MCF 10A (cell line): ENCODE measurements around the gene PRR5. TPM values are rescaled to one million over a fixed set of nuclear protein-coding genes. Genes with fewer than 3 reads are reported as not detected.

Experiments
- BruUV-seq: library from RNA; stranded (reverse); fragments of 400-500 nt; replicated peaks from 2 replicates; lab custom pipeline; 2021; lab: Mats Ljungman, UMichigan
- CTCF ChIA-PET: fragments of 300-600 bp; sonication (Branson Sonifier 250); formaldehyde crosslinking; extraction: SDS; loops from one replicate; lab custom pipeline; 2021; ENCODE audit warnings: antibody characterized with exemption, inconsistent platforms; lab: Yijun Ruan, JAX
- POLR2A ChIA-PET: fragments of 300-600, 350-650 bp; sonication (Branson Sonifier 250); formaldehyde crosslinking; extraction: SDS; loops from one replicate; lab custom pipeline; 2020; ENCODE audit warnings: antibody characterized with exemption, inconsistent platforms; lab: Yijun Ruan, JAX
- DNase-seq: peaks from one replicate; pipeline ENCODE4 v3.0.0-alpha.2; 2018; ENCODE audit not compliant: unreplicated experiment
- H3K27ac Mint-ChIP-seq: one replicate; pipeline ENCODE4 v1.8.0; 2022; ENCODE audit warnings: mild to moderate bottlenecking, low read depth, mixed read lengths; ENCODE audit not compliant: unreplicated experiment
- H3K27me3 Mint-ChIP-seq: one replicate; pipeline ENCODE4 v1.8.0; 2022; ENCODE audit warnings: mixed read lengths; ENCODE audit not compliant: insufficient read depth, unreplicated experiment
- H3K36me3 Mint-ChIP-seq: one replicate; pipeline ENCODE4 v1.8.0; 2022; ENCODE audit warnings: mild to moderate bottlenecking, moderate library complexity, mixed read lengths; ENCODE audit not compliant: insufficient read depth, unreplicated experiment
- H3K4me1 Mint-ChIP-seq: one replicate; pipeline ENCODE4 v1.8.0; 2022; ENCODE audit warnings: mixed read lengths; ENCODE audit not compliant: insufficient read depth, unreplicated experiment
- H3K4me3 Mint-ChIP-seq: one replicate; pipeline ENCODE4 v1.8.0; 2022; ENCODE audit warnings: mild to moderate bottlenecking, moderate library complexity, mixed read lengths; ENCODE audit not compliant: unreplicated experiment
- H3K9me3 Mint-ChIP-seq: one replicate; pipeline ENCODE4 v1.8.0; 2022; ENCODE audit warnings: mixed read lengths; ENCODE audit not compliant: unreplicated experiment
- CTCF ChIP-seq: fragments of 200-600 bp; IDR thresholded peaks from one replicate; pipeline ENCODE4 v1.8.0; 2022; ENCODE audit warnings: antibody characterized with exemption, mild to moderate bottlenecking; ENCODE audit not compliant: unreplicated experiment
- intact Hi-C: fragments of 100-400 bp; cut with micrococcal nuclease; formaldehyde crosslinking; loops from 2 replicates; pipeline ENCODE4 v1.14.1; 2022
- total RNA-seq: library from RNA; stranded (reverse); gene quantifications from 2 replicates; pipeline ENCODE4 v1.2.3, GENCODE V29; 2022

The PRR5 gene
- total RNA-seq, 1 experiment from 2014 or later, result 11.0 TPM

GRCh38 chr22:44773082-44773481 is 71.1 kb downstream of the PRR5 start:
- H3K4me1 Mint-ChIP-seq, result no peaks in the 10 kb centered on the region
- ChIA-PET CTCF (interaction anchor here (0.6 to 1.1 kb wide), 3 partner anchors 11 to 34 kb away, joined by 3 to 4 read pairs (median 4); no protein-coding TSS in a partner anchor), POLR2A (interaction anchor here (1.1 kb wide), 1 partner anchor 13 kb away, joined by 3 read pairs; no protein-coding TSS in a partner anchor)
- H3K27me3 Mint-ChIP-seq, result no peaks in the 10 kb centered on the region
- intact Hi-C loops, result no loop called here
- H3K9me3 Mint-ChIP-seq, result no peaks in the 10 kb centered on the region
- H3K36me3 Mint-ChIP-seq, result no peaks in the 10 kb centered on the region
- no peak for TF ChIP-seq CTCF
- BruUV-seq, result no TSS peak
- no peak overlapping the region for H3K4me3 Mint-ChIP-seq
- no peak for DNase-seq
- no peak overlapping the region for H3K27ac Mint-ChIP-seq

- intact Hi-C loops, result no loop called here
- no peaks in the 10 kb centered on the region for H3K4me1 Mint-ChIP-seq
- DNase-seq, result peak; percentile 51
- no peak for TF ChIP-seq CTCF
- no peaks in the 10 kb centered on the region for H3K9me3 Mint-ChIP-seq
- no peak overlapping the region for H3K4me3 Mint-ChIP-seq
- BruUV-seq, result no TSS peak
- no peak overlapping the region for H3K27ac Mint-ChIP-seq
- ChIA-PET POLR2A (interaction anchor here (0.6 to 1.5 kb wide), 3 partner anchors 21 to 87 kb away, joined by 3 to 5 read pairs (median 3); no protein-coding TSS in a partner anchor), CTCF (interaction anchor here (0.7 to 1.0 kb wide), 3 partner anchors 91 to 976 kb away, joined by 3 to 4 read pairs (median 3); no protein-coding TSS in a partner anchor)
- H3K27me3 Mint-ChIP-seq, result no peaks in the 10 kb centered on the region
- no peaks in the 10 kb centered on the region for H3K36me3 Mint-ChIP-seq
Observed at GRCh38 chr22:44775862-44776261, 73.9 kb downstream of the PRR5 start.

GRCh38 chr22:44776605-44777363 is 74.8 kb downstream of the PRR5 start:
- Mint-ChIP-seq H3K36me3 (no peaks in the 10 kb centered on the region), H3K9me3 (no peaks in the 10 kb centered on the region), H3K4me3 (no peak overlapping the region), H3K27ac (peak overlapping the region; percentile 69), H3K4me1 (no peaks in the 10 kb centered on the region), H3K27me3 (no peaks in the 10 kb centered on the region)
- TF ChIP-seq CTCF, result no peak
- POLR2A ChIA-PET, result no interaction called here
- no TSS peak for BruUV-seq
- intact Hi-C loops, result no loop called here
- CTCF ChIA-PET, result interaction anchor here (1.2 kb wide), 1 partner anchor 44 kb away, joined by 4 read pairs; no protein-coding TSS in a partner anchor
- DNase-seq, result no peak

- no peaks in the 10 kb centered on the region for H3K9me3 Mint-ChIP-seq
- H3K36me3 Mint-ChIP-seq, result no peaks in the 10 kb centered on the region
- H3K4me3 Mint-ChIP-seq, result no peak overlapping the region
- ChIA-PET CTCF (interaction anchor here (1.2 kb wide), 1 partner anchor 43 kb away, joined by 4 read pairs; no protein-coding TSS in a partner anchor), POLR2A (no interaction called here)
- intact Hi-C loops, result no loop called here
- H3K27ac Mint-ChIP-seq, result no peak overlapping the region
- H3K4me1 Mint-ChIP-seq, result no peaks in the 10 kb centered on the region
- no peaks in the 10 kb centered on the region for H3K27me3 Mint-ChIP-seq
- BruUV-seq, result no TSS peak
- no peak for TF ChIP-seq CTCF
- DNase-seq, result no peak
Observed at GRCh38 chr22:44777364-44777755, 75.4 kb downstream of the PRR5 start.
